PC-9 (cell line): Measurements from ENCODE around the gene TBX18. TPM values are rescaled to one million over a fixed set of nuclear protein-coding genes. Genes with fewer than 3 reads are reported as not detected.

Experiments used
- BruUV-seq: library from RNA; stranded (reverse); fragments of 400-500 nt; replicated peaks from 2 replicates; lab custom pipeline; 2021; lab: Mats Ljungman, UMichigan
- CTCF ChIA-PET: fragments of 300-600 bp; sonication (Branson Sonifier 250); formaldehyde crosslinking; loops from one replicate; lab custom pipeline; 2022; ENCODE audit warnings: antibody characterized with exemption; lab: Charles Lee
- POLR2A ChIA-PET: fragments of 300-600 bp; sonication (Branson Sonifier 250); formaldehyde crosslinking; loops from one replicate; lab custom pipeline; 2022; ENCODE audit warnings: antibody characterized with exemption; ENCODE audit not compliant: unreplicated experiment; lab: Charles Lee
- DNase-seq, 2 experiments: peaks; one replicate each; pipeline versions ENCODE4 v3.0.0 to v3.0.0-alpha.2; 2015 to 2022; ENCODE audit warnings: mixed read lengths in 1 of 2
- H2AFZ ChIP-seq: fragments of 200-600 bp; sonication (generic); 2 replicates; pipeline ENCODE4 v1.8.1; 2017; ENCODE audit warnings: antibody characterized with exemption
- H3F3A ChIP-seq: fragments of 200-600 bp; sonication (generic); 2 replicates; pipeline ENCODE4 v1.8.1; 2017; ENCODE audit warnings: antibody characterized with exemption, mild to moderate bottlenecking, low read depth; ENCODE audit not compliant: insufficient read depth
- H3K27ac ChIP-seq: fragments of 200-600 bp; sonication (generic); 2 replicates; pipeline ENCODE4 v1.6.1; 2016; ENCODE audit warnings: mixed run types
- H3K27me3 ChIP-seq: fragments of 200-600 bp; sonication (generic); 2 replicates; pipeline ENCODE4 v1.6.1; 2016; ENCODE audit warnings: low read depth, mixed run types; ENCODE audit not compliant: insufficient read depth
- H3K36me3 ChIP-seq: fragments of 200-600 bp; sonication (generic); 2 replicates; pipeline ENCODE4 v1.6.1; 2016; ENCODE audit warnings: low read depth, mixed run types
- H3K4me1 ChIP-seq: fragments of 200-600 bp; sonication (generic); replicated peaks from 2 replicates; pipeline ENCODE4 v1.6.1; 2016; ENCODE audit warnings: mixed run types; ENCODE audit not compliant: insufficient read depth
- H3K4me2 ChIP-seq: fragments of 200-600 bp; sonication (generic); 2 replicates; pipeline ENCODE4 v1.6.1; 2017; ENCODE audit warnings: mixed run types
- H3K4me3 ChIP-seq: fragments of 200-600 bp; sonication (generic); 2 replicates; pipeline ENCODE4 v1.6.1; 2016; ENCODE audit warnings: mixed run types
- H3K79me2 ChIP-seq: fragments of 200-600 bp; sonication (generic); 2 replicates; pipeline ENCODE4 v1.6.1; 2017; ENCODE audit warnings: low read depth, mixed run types
- H3K9me2 ChIP-seq: fragments of 200-600 bp; sonication (generic); 2 replicates; pipeline ENCODE4 v1.8.1; 2017; ENCODE audit warnings: mild to moderate bottlenecking; ENCODE audit not compliant: insufficient read depth
- H3K9me3 ChIP-seq: fragments of 200-600 bp; sonication (generic); 2 replicates; pipeline ENCODE4 v1.8.1; 2016; ENCODE audit warnings: low read depth; ENCODE audit not compliant: insufficient read depth
- H4K20me1 ChIP-seq: fragments of 200-600 bp; sonication (generic); 2 replicates; pipeline ENCODE4 v1.8.1; 2017; ENCODE audit not compliant: insufficient read depth
- EZH2 ChIP-seq: fragments of 200-600 bp; sonication (generic); IDR thresholded peaks from 2 replicates; pipeline ENCODE4 v1.8.0; 2017; ENCODE audit warnings: antibody characterized with exemption, low read depth
- intact Hi-C: fragments of 100-400 bp; cut with micrococcal nuclease; formaldehyde crosslinking; loops from one replicate; pipeline ENCODE4 v1.10.0; 2022; ENCODE audit not compliant: unreplicated experiment
- total RNA-seq: library from RNA; stranded (reverse); gene quantifications from 2 replicates; pipeline ENCODE4 v1.2.3, GENCODE V29; 2021
- TF ChIP-seq, protein P1 (sequence below): fragments of 200-600 bp; sonication (generic); conservative IDR thresholded peaks from 2 replicates; pipeline ENCODE4 v1.6.1; 2017; ENCODE audit warnings: mixed run types, antibody characterized with exemption, mild to moderate bottlenecking, moderate library complexity

The TBX18 gene
- total RNA-seq, 1 experiment from 2014 or later, result not detected

DNA sequence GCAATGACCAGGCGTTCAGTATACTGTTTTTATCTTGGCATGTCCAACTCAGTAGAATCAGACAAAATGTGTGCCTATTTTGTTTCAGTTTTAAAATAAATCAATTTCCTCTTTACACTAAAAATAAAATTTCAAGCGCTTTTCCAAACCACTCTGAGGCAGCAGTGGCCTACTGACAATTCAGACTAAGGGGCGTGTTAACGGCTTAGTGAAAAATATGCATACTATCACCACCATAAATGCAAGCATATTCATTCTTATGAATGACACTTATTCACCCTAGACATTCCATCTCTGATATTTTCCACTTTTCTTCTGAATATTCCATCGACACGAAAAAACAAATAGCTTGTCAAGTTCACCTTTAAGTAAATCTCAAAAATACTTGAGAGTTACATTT lies 7.5 kb downstream of the TBX18 start:
- CTCF ChIA-PET, result no interaction called here
- no peaks in the 10 kb centered on the region for H3K9me2 ChIP-seq
- H3K4me3 ChIP-seq, result no peak overlapping the region
- H2AFZ ChIP-seq, result no peak overlapping the region
- H3K27ac ChIP-seq, result no peak overlapping the region
- no peak for TF ChIP-seq EZH2
- TF ChIP-seq, protein P1, sequence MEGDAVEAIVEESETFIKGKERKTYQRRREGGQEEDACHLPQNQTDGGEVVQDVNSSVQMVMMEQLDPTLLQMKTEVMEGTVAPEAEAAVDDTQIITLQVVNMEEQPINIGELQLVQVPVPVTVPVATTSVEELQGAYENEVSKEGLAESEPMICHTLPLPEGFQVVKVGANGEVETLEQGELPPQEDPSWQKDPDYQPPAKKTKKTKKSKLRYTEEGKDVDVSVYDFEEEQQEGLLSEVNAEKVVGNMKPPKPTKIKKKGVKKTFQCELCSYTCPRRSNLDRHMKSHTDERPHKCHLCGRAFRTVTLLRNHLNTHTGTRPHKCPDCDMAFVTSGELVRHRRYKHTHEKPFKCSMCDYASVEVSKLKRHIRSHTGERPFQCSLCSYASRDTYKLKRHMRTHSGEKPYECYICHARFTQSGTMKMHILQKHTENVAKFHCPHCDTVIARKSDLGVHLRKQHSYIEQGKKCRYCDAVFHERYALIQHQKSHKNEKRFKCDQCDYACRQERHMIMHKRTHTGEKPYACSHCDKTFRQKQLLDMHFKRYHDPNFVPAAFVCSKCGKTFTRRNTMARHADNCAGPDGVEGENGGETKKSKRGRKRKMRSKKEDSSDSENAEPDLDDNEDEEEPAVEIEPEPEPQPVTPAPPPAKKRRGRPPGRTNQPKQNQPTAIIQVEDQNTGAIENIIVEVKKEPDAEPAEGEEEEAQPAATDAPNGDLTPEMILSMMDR, result no peak
- intact Hi-C loops, result no loop called here
- DNase-seq, result no peak
- no peaks in the 10 kb centered on the region for H3K36me3 ChIP-seq
- no peaks in the 10 kb centered on the region for H3K9me3 ChIP-seq
- no peaks in the 10 kb centered on the region for H3K79me2 ChIP-seq
- no TSS peak for BruUV-seq
- POLR2A ChIA-PET, result interaction anchor here (0.7 kb wide), 1 partner anchor 159 kb away, joined by 4 read pairs; no protein-coding TSS in a partner anchor
- no peaks in the 10 kb centered on the region for H3F3A ChIP-seq
- no peaks in the 10 kb centered on the region for H4K20me1 ChIP-seq
- no peak overlapping the region for H3K4me2 ChIP-seq
- no peaks in the 10 kb centered on the region for H3K27me3 ChIP-seq
- no peaks in the 10 kb centered on the region for H3K4me1 ChIP-seq

DNA sequence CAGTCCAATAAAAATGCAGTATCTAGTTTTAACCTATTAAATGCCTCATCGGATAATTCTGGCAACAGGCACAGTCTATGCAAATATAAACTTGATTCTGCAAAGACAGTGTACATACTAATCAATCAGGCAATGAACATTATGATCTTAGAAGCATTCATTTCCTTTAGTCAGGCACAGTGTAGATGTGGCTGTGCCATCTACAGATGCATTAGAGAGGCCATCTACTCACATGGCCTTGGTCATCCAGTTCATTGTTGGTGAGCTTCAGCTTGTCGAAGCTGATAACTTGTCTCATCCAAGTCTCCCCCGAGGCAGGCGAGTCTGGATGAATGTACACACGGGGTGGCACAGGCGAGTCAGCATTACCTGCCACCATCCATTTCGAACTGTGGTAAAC lies 7.9 kb downstream of the TBX18 start:
- no peak for TF ChIP-seq EZH2
- TF ChIP-seq, protein P1, result no peak
- Histone ChIP-seq H3K9me3 (no peaks in the 10 kb centered on the region), H3K27ac (no peak overlapping the region), H3F3A (no peaks in the 10 kb centered on the region), H3K79me2 (no peaks in the 10 kb centered on the region), H3K4me2 (no peak overlapping the region), H3K27me3 (no peaks in the 10 kb centered on the region), H3K4me1 (no peaks in the 10 kb centered on the region), H2AFZ (no peak overlapping the region), H3K9me2 (no peaks in the 10 kb centered on the region), H3K36me3 (no peaks in the 10 kb centered on the region), H4K20me1 (no peaks in the 10 kb centered on the region), H3K4me3 (no peak overlapping the region)
- intact Hi-C loops, result no loop called here
- POLR2A ChIA-PET, result no interaction called here
- DNase-seq, result no peak
- CTCF ChIA-PET, result no interaction called here
- BruUV-seq, result no TSS peak

DNA sequence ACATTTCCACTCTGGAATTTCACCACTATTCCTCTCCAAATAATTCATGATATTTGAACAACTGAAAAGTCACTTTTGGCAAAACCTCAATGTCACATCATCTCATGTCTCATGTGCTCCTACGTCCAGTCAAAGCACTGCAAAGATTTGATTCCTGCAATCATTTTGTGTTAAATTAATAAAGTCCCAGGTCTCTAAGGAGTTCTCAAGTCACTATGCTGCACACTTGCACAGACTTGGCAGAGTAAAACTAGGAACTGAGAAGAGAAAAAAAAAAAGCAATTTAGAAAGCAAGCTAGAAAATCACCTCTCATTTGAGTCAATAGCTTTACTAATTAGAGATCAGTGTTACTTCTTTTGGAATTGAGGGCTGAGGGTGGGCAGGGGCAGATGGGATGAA lies 11.2 kb downstream of the TBX18 start:
- H3K4me3 ChIP-seq, result no peak overlapping the region
- H3K9me2 ChIP-seq, result no peaks in the 10 kb centered on the region
- ChIA-PET CTCF (no interaction called here), POLR2A (no interaction called here)
- no TSS peak for BruUV-seq
- H4K20me1 ChIP-seq, result no peaks in the 10 kb centered on the region
- TF ChIP-seq, protein P1, result no peak
- TF ChIP-seq EZH2, result no peak
- no peaks in the 10 kb centered on the region for H3K36me3 ChIP-seq
- intact Hi-C loops, result no loop called here
- no peak overlapping the region for H3K27ac ChIP-seq
- no peaks in the 10 kb centered on the region for H3K4me1 ChIP-seq
- no peaks in the 10 kb centered on the region for H3K9me3 ChIP-seq
- no peak for DNase-seq
- no peaks in the 10 kb centered on the region for H3K79me2 ChIP-seq
- no peaks in the 10 kb centered on the region for H3F3A ChIP-seq
- H2AFZ ChIP-seq, result no peak overlapping the region
- H3K27me3 ChIP-seq, result no peaks in the 10 kb centered on the region
- no peak overlapping the region for H3K4me2 ChIP-seq
